Liver (tissue), 9 donors: ENCODE data around the gene MID1. TPM values are rescaled to one million over a fixed set of nuclear protein-coding genes. Genes with fewer than 3 reads are reported as not detected.

Source experiments
- DNase-seq: peaks from one replicate; pipeline ENCODE4 v3.0.0-alpha.2; 2017; ENCODE audit warnings: low spot score
- H3K27ac ChIP-seq, 2 donors: one replicate each; pipeline ENCODE4 v1.7.0; 2013; ENCODE audit warnings: inconsistent platforms in 2 of 2, low read length in 2 of 2, control low read depth in 1 of 2, low read depth in 1 of 2, mild to moderate bottlenecking in 1 of 2
- H3K27me3 ChIP-seq, 4 donors: one replicate each; pipeline versions ENCODE4 v1.6.1 to v1.7.0; 2013; ENCODE audit warnings: low read length in 3 of 4, inconsistent platforms in 1 of 4, mild to moderate bottlenecking in 1 of 4, moderate library complexity in 1 of 4; ENCODE audit not compliant: control insufficient read depth in 4 of 4, insufficient read depth in 4 of 4
- H3K36me3 ChIP-seq, 4 donors: one replicate each; pipeline versions ENCODE4 v1.6.1 to v1.7.0; 2013; ENCODE audit warnings: low read length in 3 of 4, mild to moderate bottlenecking in 3 of 4, low read depth in 1 of 4, moderate library complexity in 1 of 4; ENCODE audit not compliant: control insufficient read depth in 4 of 4, insufficient read depth in 3 of 4
- H3K4me1 ChIP-seq, 4 donors: one replicate each; pipeline versions ENCODE4 v1.6.1 to v1.7.0; 2013; ENCODE audit warnings: low read length in 3 of 4, mild to moderate bottlenecking in 3 of 4, moderate library complexity in 1 of 4; ENCODE audit not compliant: control insufficient read depth in 4 of 4, insufficient read depth in 4 of 4
- H3K4me3 ChIP-seq, 3 donors: one replicate each; pipeline versions ENCODE4 v1.6.1 to v1.7.0; 2013; ENCODE audit warnings: low read length in 3 of 3, control low read depth in 1 of 3, low read depth in 1 of 3, mild to moderate bottlenecking in 1 of 3
- H3K9ac ChIP-seq, 2 donors: one replicate each; pipeline ENCODE4 v1.7.0; 2013; ENCODE audit warnings: low read length in 2 of 2, mild to moderate bottlenecking in 2 of 2, moderate library complexity in 2 of 2, control low read depth in 1 of 2, low read depth in 1 of 2
- H3K9me3 ChIP-seq, 4 donors: one replicate each; pipeline versions ENCODE4 v1.6.1 to v1.7.0; 2013; ENCODE audit warnings: low read length in 3 of 4; ENCODE audit not compliant: control insufficient read depth in 4 of 4
- EGR1 ChIP-seq, 2 donors: IDR thresholded peaks; 2 replicates each; pipeline ENCODE4 v1.6.1; 2016 to 2018; ENCODE audit warnings: antibody characterized with exemption in 2 of 2, low read depth in 2 of 2
- FOXA1 ChIP-seq: IDR thresholded peaks from 2 replicates; pipeline ENCODE4 v1.6.1; 2016; ENCODE audit warnings: antibody characterized with exemption
- FOXA2 ChIP-seq: IDR thresholded peaks from 2 replicates; pipeline ENCODE4 v1.6.1; 2016; ENCODE audit warnings: antibody characterized with exemption
- GABPA ChIP-seq, 2 donors: IDR thresholded peaks in 1 of 2; conservative IDR thresholded peaks in 1 of 2; 2 replicates each; pipeline ENCODE4 v1.6.1; 2016; ENCODE audit warnings: antibody characterized with exemption in 2 of 2, mild to moderate bottlenecking in 1 of 2, moderate library complexity in 1 of 2
- HNF4A ChIP-seq, 2 donors: conservative IDR thresholded peaks; 2 replicates each; pipeline ENCODE4 v1.6.1; 2016; ENCODE audit warnings: antibody characterized with exemption in 2 of 2, mild to moderate bottlenecking in 2 of 2
- HNF4G ChIP-seq: IDR thresholded peaks from 2 replicates; pipeline ENCODE4 v1.6.1; 2016; ENCODE audit warnings: antibody characterized with exemption
- JUND ChIP-seq, 2 donors: IDR thresholded peaks; 2 replicates each; pipeline ENCODE4 v1.6.1; 2016; ENCODE audit warnings: antibody characterized with exemption in 2 of 2
- MAX ChIP-seq: IDR thresholded peaks from 2 replicates; pipeline ENCODE4 v1.6.1; 2016; ENCODE audit warnings: antibody characterized with exemption
- NR2F2 ChIP-seq: IDR thresholded peaks from 2 replicates; pipeline ENCODE4 v1.6.1; 2016; ENCODE audit warnings: antibody characterized with exemption
- RAD21 ChIP-seq, 2 donors: IDR thresholded peaks; 2 replicates each; pipeline ENCODE4 v1.6.1; 2016; ENCODE audit warnings: antibody characterized with exemption in 2 of 2, mild to moderate bottlenecking in 2 of 2
- RXRA ChIP-seq, 2 donors: IDR thresholded peaks; 2 replicates each; pipeline ENCODE4 v1.6.1; 2017 to 2018; ENCODE audit warnings: antibody characterized with exemption in 2 of 2, mild to moderate bottlenecking in 1 of 2
- SP1 ChIP-seq: IDR thresholded peaks from 2 replicates; pipeline ENCODE4 v1.6.1; 2018; ENCODE audit warnings: antibody characterized with exemption, mild to moderate bottlenecking
- TAF1 ChIP-seq: conservative IDR thresholded peaks from 2 replicates; pipeline ENCODE4 v1.6.1; 2016; ENCODE audit warnings: antibody characterized with exemption, mild to moderate bottlenecking
- YY1 ChIP-seq: IDR thresholded peaks from 2 replicates; pipeline ENCODE4 v1.6.1; 2016; ENCODE audit warnings: antibody characterized with exemption, mild to moderate bottlenecking
- WGBS: extraction: QIAGEN DNeasy Blood & Tissue Kit; methylation state at CpG from one replicate; pipeline ENCODE4 v1.1.7; 2013; 5-methylcytosine and 5-hydroxymethylcytosine counted together
- polyA plus RNA-seq, 2 donors: library from polyadenylated mRNA; stranded (reverse) in 1 of 2; unstranded in 1 of 2; fragments of 200-250 nt in 1 of 2; fragments of >200 nt in 1 of 2; fragmentation: Nextera tagmentation in 1 of 2; extraction: Ambion mirVana in 1 of 2; gene quantifications; one replicate each; pipeline versions ENCODE4 v1.2.1 to v1.2.3, GENCODE V29; 2013 to 2015
- total RNA-seq, 2 donors: library from RNA; depleted of rRNA; stranded (reverse); fragments of >200 nt; gene quantifications; one replicate each; pipeline ENCODE4 v1.2.3, GENCODE V29; 2014
- TF ChIP-seq, protein P1 (sequence below): IDR thresholded peaks from 2 replicates; pipeline ENCODE4 v1.6.1; 2016; ENCODE audit warnings: antibody characterized with exemption, mild to moderate bottlenecking
- TF ChIP-seq, protein P2 (sequence below): IDR thresholded peaks from 2 replicates; pipeline ENCODE4 v1.6.1; 2016; ENCODE audit warnings: antibody characterized with exemption
- donor health status: healthy.
- donor health status: healthy.
- donor health status: healthy.
- donor health status: healthy.
- donor health status: healthy.

The MID1 gene
- total and polyA plus RNA-seq, 4 donors, result 1.8 to 7.9 (median 4.2) TPM

DNA sequence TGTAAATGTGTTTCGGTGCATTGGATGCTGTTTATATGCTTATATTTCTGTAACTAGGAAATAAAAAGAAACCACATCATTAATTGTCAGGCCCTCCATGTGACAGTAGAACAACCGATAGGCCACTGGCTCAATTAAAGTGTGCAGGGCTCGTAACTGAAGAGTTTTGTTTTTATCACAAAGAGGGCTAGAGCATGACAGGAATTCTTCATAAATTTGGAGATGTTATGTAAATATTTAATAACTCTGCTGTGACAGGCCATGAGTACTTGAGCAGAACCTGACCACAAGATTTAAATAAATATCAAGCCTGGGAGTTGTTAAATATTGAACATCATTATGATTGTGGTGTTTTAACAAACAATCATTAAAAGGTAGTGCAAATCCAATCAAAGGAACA, 55.9 kb downstream of the MID1 start:
- no peaks in the 10 kb centered on the region for H3K27me3 ChIP-seq
- no peak for DNase-seq
- TF ChIP-seq HNF4G, result no peak
- no peak for TF ChIP-seq FOXA1
- no peak for TF ChIP-seq EGR1 (IDR thresholded peaks at IDR 0.05; ENCODE audit: low read depth in 2 of 2)
- TF ChIP-seq GABPA (IDR thresholded peaks at IDR 0.05 in 1 of 2, conservative IDR thresholded peaks at IDR 0.05 in 1 of 2), result no peak
- TF ChIP-seq, protein P1, sequence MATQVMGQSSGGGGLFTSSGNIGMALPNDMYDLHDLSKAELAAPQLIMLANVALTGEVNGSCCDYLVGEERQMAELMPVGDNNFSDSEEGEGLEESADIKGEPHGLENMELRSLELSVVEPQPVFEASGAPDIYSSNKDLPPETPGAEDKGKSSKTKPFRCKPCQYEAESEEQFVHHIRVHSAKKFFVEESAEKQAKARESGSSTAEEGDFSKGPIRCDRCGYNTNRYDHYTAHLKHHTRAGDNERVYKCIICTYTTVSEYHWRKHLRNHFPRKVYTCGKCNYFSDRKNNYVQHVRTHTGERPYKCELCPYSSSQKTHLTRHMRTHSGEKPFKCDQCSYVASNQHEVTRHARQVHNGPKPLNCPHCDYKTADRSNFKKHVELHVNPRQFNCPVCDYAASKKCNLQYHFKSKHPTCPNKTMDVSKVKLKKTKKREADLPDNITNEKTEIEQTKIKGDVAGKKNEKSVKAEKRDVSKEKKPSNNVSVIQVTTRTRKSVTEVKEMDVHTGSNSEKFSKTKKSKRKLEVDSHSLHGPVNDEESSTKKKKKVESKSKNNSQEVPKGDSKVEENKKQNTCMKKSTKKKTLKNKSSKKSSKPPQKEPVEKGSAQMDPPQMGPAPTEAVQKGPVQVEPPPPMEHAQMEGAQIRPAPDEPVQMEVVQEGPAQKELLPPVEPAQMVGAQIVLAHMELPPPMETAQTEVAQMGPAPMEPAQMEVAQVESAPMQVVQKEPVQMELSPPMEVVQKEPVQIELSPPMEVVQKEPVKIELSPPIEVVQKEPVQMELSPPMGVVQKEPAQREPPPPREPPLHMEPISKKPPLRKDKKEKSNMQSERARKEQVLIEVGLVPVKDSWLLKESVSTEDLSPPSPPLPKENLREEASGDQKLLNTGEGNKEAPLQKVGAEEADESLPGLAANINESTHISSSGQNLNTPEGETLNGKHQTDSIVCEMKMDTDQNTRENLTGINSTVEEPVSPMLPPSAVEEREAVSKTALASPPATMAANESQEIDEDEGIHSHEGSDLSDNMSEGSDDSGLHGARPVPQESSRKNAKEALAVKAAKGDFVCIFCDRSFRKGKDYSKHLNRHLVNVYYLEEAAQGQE, result no peak
- TF ChIP-seq MAX, result no peak
- TF ChIP-seq JUND (IDR thresholded peaks at IDR 0.05), result no peak
- no peak for TF ChIP-seq RAD21 (IDR thresholded peaks at IDR 0.05)
- no peak for TF ChIP-seq NR2F2
- TF ChIP-seq, protein P2, sequence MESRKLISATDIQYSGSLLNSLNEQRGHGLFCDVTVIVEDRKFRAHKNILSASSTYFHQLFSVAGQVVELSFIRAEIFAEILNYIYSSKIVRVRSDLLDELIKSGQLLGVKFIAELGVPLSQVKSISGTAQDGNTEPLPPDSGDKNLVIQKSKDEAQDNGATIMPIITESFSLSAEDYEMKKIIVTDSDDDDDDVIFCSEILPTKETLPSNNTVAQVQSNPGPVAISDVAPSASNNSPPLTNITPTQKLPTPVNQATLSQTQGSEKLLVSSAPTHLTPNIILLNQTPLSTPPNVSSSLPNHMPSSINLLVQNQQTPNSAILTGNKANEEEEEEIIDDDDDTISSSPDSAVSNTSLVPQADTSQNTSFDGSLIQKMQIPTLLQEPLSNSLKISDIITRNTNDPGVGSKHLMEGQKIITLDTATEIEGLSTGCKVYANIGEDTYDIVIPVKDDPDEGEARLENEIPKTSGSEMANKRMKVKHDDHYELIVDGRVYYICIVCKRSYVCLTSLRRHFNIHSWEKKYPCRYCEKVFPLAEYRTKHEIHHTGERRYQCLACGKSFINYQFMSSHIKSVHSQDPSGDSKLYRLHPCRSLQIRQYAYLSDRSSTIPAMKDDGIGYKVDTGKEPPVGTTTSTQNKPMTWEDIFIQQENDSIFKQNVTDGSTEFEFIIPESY, result no peak
- no peak for TF ChIP-seq SP1
- TF ChIP-seq TAF1, result no peak
- no peak for TF ChIP-seq YY1
- no peaks in the 10 kb centered on the region for H3K4me1 ChIP-seq
- 85% methylated on average over 3 of the region's 3 CpGs for WGBS
- no peak overlapping the region for H3K4me3 ChIP-seq
- H3K9me3 ChIP-seq, result no peaks in the 10 kb centered on the region
- H3K9ac ChIP-seq, result no peak overlapping the region
- no peaks in the 10 kb centered on the region for H3K36me3 ChIP-seq
- H3K27ac ChIP-seq, result no peak overlapping the region

GRCh38 chrX:10557166-10557565, 63.2 kb downstream of the MID1 start:
- Histone ChIP-seq H3K9ac (no peak overlapping the region), H3K36me3 (no peaks in the 10 kb centered on the region), H3K4me1 (no peaks in the 10 kb centered on the region), H3K9me3 (no peaks in the 10 kb centered on the region), H3K27ac (no peak overlapping the region), H3K27me3 (no peaks in the 10 kb centered on the region), H3K4me3 (no peak overlapping the region)
- DNase-seq, result no peak
- TF ChIP-seq TAF1, result no peak
- WGBS, result 86% methylated on average over 4 of the region's 4 CpGs

- DNase-seq, result no peak
- H3K27ac ChIP-seq, result no peak overlapping the region
- no peaks in the 10 kb centered on the region for H3K27me3 ChIP-seq
- H3K9ac ChIP-seq, result no peak overlapping the region
- 86% methylated on average over 5 of the region's 5 CpGs for WGBS
- H3K4me1 ChIP-seq, result no peaks in the 10 kb centered on the region
- H3K36me3 ChIP-seq, result no peaks in the 10 kb centered on the region
- no peak overlapping the region for H3K4me3 ChIP-seq
- no peaks in the 10 kb centered on the region for H3K9me3 ChIP-seq
- no peak for TF ChIP-seq FOXA2
- TF ChIP-seq HNF4A (conservative IDR thresholded peaks at IDR 0.05), result no peak
- TF ChIP-seq RXRA (IDR thresholded peaks at IDR 0.05), result no peak
Measured at GRCh38 chrX:10556405-10556804, 64.0 kb downstream of the MID1 start.
